ENCODE measurements around the gene TSHZ2.

Gene TSHZ2

DNA sequence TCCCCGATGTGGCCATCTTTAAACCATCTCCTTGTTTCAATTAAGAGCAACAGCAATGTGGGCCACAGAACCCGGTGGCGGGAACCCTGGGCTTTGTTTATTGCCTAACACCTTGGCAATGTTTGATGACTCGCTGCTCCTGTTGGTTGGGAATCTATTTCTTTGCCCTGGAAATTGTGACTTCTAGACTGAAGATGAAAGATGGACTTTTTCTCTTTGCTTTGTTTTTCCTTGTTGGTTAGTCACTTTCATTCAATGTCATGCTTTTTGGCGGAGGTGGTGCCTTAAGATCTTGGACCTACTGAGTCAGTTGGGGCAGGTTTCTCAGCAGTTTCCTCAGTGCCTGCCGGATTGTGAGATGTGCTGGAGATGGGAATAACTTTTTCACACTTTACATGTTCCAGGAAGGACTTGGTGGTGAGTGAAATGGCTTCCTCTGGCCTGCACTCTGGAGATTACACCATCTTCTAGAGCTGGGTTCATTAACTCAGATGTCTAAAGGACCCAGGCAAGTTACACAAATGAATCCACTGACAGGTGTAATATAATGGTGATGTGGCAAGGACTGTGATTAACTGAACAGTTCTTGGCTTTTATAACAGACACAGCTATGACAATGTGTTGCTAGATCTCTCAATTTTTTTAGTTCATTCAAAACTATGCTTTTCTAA, 56.3 kb downstream of the TSHZ2 start:
- DNase-seq (ENCODE audit: low spot score) = no peak

DNA sequence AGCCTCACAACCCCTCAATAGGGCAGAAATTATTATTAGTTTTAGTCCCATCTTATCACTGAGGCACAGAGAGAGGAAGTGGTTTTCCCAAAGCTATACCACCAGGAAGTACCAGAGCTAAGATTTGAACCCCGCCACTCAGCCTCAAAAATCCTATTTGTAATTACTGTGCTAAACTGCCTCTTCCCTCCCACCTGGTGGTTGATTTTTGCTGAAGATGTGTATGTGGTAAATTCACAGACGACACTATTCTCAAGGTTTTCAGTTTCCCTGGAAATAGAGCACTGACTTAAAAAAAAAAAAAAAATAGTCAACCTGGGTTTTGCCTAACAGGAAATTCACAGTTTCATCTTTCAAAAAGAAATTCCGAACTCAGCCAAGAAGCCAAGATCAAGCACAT, 57.9 kb downstream of the TSHZ2 start:
- DNase-seq (ENCODE audit: low spot score) = no peak

DNA sequence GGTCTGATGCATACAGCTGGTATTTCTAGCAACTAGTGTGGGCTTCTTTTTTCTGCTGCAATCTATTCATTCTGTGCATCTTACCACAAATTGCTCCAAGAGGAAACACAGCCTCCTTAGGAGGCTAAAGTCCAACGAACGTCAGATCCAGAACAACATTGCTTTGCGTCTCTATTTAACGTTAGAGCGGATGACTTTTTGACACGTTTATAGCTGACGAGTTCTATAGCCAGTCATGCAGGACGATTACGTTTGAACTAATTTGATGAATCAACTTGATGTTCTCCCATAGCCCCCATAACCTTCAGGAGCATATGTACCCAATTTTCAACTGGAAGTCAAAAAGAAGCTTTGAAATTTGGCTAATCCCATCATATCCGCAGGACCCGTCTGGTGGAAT, 59.9 kb downstream of the TSHZ2 start:
- DNase-seq (ENCODE audit: low spot score) = no peak

GRCh38 chr20:53032478-53032932, 60.3 kb downstream of the TSHZ2 start:
- no peak for DNase-seq (ENCODE audit: low spot score)

- no peak for DNase-seq (ENCODE audit: low spot score)
These were observed 61.0 kb downstream of the TSHZ2 start for GRCh38 chr20:53033176-53033575.

GRCh38 chr20:53034899-53035298, 62.7 kb downstream of the TSHZ2 start:
- no peak for DNase-seq (ENCODE audit: low spot score)

DNA sequence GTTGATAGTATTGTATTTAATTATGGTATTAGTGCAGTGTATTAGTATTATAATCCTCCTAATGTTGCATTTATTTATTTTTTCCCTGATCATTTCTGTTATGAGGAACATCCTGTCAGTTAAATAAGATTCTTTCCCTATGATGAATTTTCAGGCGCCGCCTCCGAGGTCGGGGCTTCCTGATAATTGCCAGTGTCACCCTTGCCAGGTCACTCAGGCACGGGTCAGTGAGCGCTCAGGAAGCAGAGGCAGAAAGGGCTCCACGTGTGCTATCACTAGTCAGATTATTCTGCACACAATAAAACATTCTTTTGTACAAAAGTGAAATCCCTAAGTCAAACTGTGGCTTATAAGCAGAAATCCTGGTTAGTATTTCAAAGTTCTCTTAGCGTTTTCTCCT, 64.8 kb downstream of the TSHZ2 start:
- no peak for DNase-seq (ENCODE audit: low spot score)

DNA sequence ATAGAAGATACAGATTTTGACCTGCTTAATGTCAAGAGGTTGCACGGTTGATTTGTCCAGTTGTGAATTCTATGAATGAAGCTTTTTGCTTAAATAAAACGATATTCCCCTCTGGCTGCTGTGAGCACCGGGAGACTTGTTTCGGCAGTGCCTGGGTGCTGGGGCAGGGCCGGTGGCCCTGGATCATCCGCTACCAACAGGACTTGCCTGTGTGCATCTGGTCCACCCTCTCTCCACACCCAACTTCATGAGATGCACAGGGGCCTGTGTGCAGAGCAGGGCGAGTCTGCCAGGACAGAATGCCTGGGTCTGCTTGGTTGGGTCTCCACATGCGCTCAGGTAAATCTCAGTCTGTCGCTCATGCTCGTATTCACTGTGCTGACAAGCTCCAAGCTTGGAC, 65.5 kb downstream of the TSHZ2 start:
- DNase-seq (ENCODE audit: low spot score) = no peak

- no peak for DNase-seq (ENCODE audit: low spot score)
These were observed 66.1 kb downstream of the TSHZ2 start for GRCh38 chr20:53038299-53038698.

DNA sequence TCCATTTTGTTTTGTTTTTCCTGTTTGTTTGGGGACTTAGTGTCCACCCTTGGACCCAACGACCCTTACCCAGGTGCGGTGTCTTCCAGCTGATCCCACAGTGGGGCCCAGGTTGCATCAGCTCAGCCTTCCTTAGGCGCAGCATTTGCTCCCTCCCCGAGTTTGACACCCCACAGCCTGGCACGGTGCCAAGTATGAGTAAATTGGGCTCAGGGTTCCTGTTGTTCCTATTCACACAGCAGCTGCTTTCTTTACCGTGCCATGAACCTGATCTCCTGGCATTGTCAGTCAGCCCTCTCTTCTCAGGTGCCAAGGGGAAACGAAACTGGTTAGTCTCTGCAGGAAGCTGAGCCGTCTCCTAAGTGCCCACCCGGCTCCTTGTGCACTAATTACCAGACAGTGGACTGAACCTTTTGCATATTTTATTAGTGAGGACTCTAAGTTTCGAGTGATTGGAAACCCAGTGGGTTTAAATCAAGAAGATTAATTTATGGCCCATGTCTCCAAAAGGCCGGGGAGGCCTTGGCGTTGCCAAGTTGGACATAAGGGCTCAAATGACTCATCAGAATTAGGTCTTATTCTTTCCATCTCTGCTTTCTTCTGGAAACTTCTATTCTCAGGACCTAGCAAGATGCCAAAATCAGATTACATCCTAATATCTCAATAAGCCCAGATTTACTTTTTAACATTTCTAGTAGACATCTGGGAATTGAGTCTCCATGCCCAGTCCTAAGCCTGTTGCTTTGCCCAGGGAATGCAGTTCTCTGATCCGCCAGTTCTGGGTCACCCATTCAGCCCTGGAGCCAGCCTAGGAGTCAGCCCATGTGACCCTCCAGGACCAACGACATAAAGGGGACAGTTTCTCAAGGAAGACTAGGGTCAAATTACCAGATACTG, 68.8 kb downstream of the TSHZ2 start:
- no peak for DNase-seq (ENCODE audit: low spot score)

DNA sequence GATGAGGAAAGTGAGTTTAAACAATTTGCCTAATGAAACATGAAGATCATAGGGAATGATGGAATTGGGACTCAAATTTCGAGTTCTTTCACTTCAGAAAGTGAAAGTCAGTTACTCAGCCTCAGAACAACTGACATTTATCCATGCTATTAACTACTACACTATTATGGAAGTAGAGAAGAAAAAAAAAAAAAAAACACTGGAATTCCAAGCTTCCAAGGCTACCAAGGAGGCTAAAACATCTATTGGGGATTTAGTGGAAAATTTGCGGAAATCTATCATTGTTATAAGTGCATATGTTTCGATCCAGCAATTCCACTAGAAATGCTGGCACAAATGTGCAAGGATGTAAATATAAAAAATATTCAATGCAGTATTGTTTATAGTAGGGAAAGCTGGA, 70.4 kb downstream of the TSHZ2 start:
- no peak for DNase-seq (ENCODE audit: low spot score)

- no peak for DNase-seq (ENCODE audit: low spot score)
These were observed 72.1 kb downstream of the TSHZ2 start for GRCh38 chr20:53044296-53044695.

DNA sequence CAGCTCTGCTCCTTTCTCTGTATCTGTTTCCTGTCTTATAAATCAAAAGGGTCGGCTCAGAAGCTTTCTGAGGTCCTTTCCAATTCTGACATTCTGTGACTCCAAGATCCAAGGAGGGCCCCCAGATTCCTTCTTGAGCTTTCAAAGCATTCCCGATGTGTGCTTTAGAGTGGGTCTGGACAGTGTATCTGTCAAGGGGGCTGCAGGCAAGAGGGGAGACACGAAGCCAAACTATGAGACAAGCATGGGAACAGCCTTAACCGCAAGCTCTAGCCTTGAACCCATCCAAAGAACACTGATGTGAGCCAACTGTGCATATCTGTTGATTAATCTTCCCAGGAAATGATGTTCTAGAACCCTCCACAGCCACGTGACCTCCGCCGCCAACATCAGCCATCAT, 73.8 kb downstream of the TSHZ2 start:
- no peak for DNase-seq (ENCODE audit: low spot score)

- DNase-seq (ENCODE audit: low spot score) = no peak
These were observed 75.0 kb downstream of the TSHZ2 start for GRCh38 chr20:53047203-53047602.

- no peak for DNase-seq (ENCODE audit: low spot score)
These were observed 76.2 kb downstream of the TSHZ2 start for GRCh38 chr20:53048387-53048786.

GRCh38 chr20:53050338-53050737, 78.2 kb downstream of the TSHZ2 start:
- no peak for DNase-seq (ENCODE audit: low spot score)

GRCh38 chr20:53052380-53052779, 80.2 kb downstream of the TSHZ2 start:
- no peak for DNase-seq (ENCODE audit: low spot score)

GRCh38 chr20:53053595-53053994, 81.4 kb downstream of the TSHZ2 start:
- DNase-seq (ENCODE audit: low spot score) = no peak

GRCh38 chr20:53055367-53056067, 83.4 kb downstream of the TSHZ2 start:
- no peak for DNase-seq (ENCODE audit: low spot score)

- no peak for DNase-seq (ENCODE audit: low spot score)
These were observed 85.4 kb downstream of the TSHZ2 start for GRCh38 chr20:53057579-53057978.

DNA sequence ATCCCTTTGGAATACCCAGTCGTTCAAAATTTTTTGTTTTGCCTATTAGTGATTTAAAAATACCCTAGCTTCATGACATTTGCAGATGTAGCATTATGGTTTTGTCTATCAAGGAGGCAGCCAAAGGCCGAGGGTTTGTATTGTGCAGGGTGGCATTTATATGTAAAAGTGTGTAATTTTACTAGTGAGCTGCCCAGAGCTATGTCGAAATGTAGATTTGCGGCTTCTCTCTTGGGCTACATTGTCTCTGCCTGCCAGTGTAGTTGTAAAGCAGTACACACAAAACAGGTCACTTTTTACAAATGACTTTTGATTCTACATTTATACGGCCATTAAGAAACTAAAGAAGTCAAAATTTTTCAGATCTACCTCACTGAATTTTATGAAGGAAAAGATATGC, 87.7 kb downstream of the TSHZ2 start:
- DNase-seq (ENCODE audit: low spot score) = no peak

GRCh38 chr20:53061192-53062108, 89.3 kb downstream of the TSHZ2 start:
- DNase-seq (ENCODE audit: low spot score) = no peak

Data from left forelimb (tissue), 1 donor.